GM19463 (cell line): ENCODE data around the gene NKRF.

Experiments used
- ATAC-seq: cut with Tn5 transposase; IDR thresholded peaks from one replicate; pipeline ENCODE4 v1.9.1; 2021; ENCODE audit warnings: mild to moderate bottlenecking, moderate library complexity; ENCODE audit not compliant: unreplicated experiment

Gene NKRF

DNA sequence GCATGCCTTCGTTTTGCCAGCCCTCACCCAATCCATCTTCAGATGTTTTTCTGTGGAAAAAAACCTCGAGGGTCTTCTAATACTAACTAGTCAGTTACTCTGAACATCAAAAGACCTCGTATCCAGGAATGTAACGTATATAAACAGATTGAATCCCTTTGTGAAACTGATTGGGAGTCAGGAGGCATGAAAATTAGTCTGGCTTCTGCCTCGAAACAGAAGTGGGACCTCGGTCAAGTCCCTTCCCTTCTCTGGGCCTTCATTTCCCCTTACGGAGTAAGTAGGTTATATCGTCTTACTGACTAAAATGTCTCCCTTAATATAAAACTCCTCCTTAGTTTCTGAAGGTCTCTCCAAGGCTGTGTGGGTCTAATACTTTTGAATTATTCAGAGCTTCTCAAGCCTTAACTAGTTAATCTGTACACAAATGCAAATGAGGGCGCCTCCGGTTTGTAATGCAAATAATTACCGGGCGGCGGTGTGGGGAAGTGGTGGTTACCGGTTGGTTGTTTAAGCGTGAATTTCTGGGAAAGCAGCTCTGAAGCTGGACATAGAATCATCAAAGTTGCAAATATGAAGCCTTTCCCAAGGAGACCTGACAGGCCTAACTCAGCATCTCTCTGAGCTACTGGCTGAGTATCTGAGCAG, 11.4 kb upstream of the NKRF start:
- ATAC-seq, result peak; percentile 73

DNA sequence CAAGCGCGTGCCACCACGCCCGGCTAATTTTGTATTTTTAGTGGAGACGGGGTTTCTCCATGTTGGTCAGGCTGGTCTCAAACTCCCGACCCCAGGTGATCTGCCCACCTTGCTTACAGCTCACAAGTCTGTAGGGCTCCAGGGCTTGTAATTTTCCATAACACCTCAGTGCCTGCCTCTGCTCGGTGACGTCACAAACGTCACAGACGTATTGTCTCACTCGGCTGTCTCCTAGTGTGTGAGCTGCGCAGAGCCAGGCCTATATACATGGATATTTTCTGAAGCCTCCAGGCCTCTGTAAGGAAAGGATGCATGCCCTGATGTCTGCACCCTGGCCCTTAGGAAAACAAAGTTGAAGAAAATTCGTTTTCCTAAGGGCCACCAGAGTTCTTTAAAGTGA, 8.6 kb upstream of the NKRF start:
- no peak for ATAC-seq

DNA sequence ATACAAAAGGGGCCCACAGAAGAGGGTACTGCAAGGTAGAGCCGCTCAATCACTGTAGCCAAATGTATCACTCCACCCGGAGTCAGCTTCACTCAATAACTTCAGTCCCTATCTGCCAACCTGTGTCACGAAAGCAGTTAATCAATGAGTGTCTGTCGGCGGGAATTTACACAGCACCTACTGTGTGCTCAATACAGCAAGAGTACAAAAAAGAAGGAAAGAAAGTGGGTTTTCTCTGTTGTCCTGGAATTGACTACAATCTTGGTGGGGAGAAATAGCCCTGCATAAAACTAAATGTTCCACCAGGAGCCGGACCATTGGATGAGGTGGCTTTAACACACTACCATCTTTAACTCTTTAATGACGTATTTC, 780 bp upstream of the NKRF start:
- no peak for ATAC-seq

DNA sequence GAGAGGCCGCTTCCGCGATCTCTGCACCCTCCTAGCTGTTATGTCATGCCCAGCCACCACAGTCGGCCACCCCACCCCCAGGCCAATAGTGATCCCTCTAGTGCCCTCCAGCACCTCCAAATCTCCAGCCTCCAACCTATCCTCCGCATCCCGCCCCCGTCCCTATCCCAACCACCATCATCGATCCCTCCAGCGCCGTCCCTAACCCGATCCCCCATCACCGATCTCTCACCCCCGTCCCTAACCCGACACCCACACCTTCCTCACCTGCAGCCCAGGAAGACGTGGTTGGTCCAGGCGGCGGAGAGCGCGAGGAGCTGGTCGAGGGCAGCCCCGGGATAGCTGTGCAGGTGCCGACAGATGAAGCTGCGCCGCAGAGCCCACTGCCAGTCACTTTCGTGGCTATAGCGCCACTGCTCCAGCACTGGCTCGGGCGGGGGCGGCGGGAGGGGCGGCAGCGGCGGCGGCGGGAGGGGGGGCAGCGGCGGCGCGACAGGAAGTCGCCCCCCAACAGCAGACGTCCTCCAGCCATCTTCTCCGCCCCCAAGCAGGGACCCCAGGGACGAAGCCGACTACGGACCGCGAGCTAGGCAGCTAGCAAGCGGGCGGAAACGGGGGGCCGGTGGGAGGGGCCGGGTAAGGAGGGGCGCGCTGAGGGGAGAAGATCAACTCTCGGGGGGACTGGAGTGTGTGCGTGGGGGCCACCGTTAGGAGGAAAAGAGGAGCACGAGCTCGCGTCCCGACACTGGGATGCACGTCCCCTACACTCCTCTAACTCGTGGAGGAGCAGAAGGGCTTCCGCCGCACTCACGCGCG, 552 bp downstream of the NKRF start:
- peak; percentile 23 for ATAC-seq

- ATAC-seq, result no peak
Measured at GRCh38 chrX:119604766-119605463, 1.3 kb downstream of the NKRF start.

DNA sequence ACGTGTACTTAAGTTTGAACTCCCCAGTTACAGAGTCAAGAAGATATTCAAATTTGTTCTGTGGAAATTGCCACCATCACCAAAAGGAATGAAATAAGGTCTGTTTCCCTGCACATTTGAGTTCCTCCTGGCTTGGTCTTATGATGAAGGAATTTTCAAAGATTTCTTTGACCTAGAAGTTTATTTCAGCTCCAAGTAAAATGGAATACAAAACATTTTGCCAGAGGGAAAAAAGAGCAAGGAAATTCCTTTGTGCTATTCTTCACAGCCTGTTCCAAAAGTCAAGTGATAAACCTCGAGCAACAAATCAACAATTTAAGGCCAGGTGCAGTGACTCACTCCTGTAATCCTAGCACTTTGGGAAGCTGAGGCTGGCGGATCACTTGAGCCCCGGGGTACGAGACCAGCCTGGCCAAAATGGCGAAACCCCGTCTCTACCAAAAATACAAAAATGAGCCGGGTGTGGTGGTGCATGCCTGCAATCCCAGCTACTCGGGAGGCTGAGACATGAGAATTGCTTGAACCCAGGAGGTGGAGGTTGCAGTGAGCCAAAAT, 3.4 kb downstream of the NKRF start:
- no peak for ATAC-seq

DNA sequence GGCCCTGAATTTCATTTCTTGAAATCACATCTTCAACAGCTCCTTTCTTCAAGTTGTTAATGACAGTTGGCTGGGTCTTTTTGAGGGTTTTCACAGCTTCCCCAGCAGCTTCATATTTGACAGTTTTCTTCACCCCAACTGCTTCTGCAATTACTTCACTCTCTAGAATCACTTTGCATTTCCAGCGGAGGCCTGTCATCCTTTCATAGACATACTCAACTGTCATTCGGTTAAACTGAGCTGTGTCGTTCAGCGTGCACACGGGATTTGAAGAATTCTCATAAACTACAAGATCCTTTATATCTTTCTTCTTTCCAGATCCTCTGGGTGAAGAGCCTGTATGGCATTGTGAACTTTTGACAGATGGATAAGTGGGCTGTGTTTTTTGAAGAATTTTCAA, 16.4 kb downstream of the NKRF start:
- no peak for ATAC-seq

DNA sequence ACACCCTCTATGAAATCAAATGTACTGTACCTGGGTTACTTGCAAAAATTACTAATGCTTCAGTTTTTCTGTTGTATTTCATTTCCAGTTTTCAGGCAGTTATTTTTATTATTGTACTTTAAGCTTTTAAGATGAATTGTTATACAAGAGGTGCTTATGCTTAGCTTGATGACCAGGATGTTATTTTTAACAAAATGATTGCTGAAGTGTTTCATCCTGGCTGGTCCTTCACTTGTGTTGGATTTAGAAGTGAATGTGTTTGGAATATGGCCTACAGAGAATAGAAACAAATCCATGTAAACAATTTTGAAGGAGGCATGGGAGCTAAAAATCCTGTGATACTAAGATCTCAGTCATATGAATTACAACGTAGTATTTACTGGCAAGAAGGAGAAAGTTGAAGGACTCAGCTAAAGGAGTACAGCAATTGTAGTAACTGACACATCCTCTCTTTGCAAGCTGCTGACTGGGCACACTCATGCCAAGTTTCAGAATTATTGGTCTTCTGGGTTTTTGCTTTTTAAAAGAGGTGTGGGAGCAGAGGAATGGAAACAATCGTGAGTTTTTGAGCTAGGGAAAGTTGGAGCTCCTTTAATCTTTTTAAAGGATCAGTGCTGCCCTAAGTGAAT, 22.7 kb downstream of the NKRF start:
- no peak for ATAC-seq

DNA sequence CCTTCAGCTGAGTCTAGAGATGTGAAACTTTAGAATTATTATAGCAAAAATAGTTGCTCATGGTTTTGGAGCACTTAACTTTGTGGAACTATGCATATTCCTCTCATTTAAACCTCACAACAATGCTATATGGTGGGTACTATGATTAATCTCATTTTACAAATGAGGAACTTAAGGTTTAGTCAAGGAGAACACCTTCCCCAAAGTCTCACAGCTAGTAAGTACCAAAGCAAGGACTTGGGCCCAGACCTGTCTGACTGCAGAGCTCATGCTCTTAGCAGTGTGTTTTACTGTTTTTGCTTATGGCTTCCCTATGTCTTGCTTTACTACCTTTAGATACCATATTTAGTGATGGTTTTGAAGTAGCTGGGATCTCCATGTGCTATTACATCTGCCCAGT, 26.8 kb downstream of the NKRF start:
- ATAC-seq, result no peak

DNA sequence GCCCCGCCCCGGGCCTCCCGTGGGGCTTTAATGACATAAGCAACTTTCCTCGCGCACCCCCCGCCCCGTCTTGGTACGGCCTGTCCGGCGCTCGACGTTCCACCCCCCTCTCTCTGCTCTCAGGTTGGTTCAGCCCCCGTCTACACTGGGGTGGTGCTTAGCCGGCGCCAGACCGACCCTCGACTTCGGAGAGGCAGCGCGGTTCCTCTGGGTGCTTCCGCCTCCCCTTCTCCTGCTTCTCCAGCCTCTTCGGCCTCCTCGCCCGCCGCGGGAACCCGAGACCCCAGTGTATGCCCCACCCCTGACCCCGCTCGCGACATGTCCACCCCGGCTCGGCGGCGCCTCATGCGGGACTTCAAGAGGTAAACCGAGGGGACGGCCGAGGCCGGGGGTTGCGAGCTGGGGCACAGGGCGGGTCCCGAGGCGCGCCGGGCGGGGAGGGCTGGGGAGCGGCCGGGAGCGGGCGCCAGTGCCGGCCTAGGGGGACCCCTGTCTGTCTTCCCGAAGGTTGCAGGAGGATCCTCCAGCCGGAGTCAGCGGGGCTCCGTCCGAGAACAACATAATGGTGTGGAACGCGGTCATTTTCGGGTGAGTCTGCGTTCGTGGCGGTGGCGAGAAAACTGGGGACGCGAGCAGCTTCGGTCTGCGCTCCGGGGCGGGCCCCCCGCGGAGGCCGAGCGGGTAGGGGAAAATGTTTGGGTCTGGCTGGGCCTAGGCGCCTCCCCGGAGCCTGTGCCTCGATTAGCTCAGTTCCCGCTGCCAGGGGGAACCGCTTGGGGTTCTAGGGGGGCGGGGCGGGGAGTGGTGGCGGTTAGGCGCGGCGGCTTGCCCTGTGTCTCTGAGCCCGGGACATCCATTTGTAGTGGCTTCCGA, 31.6 kb downstream of the NKRF start, which contains the start of gene UBE2A:
Gene UBE2A, plus strand, starts transcription at position 170 of the 873 bp plus-strand sequence. Its CDS starts 149 bp downstream, at position 319.
- ATAC-seq, result peak; percentile 81

GRCh38 chrX:119573840-119574393, 32.3 kb downstream of the NKRF start:
- ATAC-seq, result peak; percentile 4

- no peak for ATAC-seq
Measured at GRCh38 chrX:119573222-119573621, 33.0 kb downstream of the NKRF start.

- ATAC-seq, result no peak
Measured at GRCh38 chrX:119570351-119570835, 35.8 kb downstream of the NKRF start.

- peak; percentile 91 for ATAC-seq
Measured at GRCh38 chrX:119565107-119565663, 41.0 kb downstream of the NKRF start, which contains the start of gene STEEP1. Gene STEEP1 (minus strand): TSS chrX:119565409. CDS start chrX:119565355, 54 bp downstream.

DNA sequence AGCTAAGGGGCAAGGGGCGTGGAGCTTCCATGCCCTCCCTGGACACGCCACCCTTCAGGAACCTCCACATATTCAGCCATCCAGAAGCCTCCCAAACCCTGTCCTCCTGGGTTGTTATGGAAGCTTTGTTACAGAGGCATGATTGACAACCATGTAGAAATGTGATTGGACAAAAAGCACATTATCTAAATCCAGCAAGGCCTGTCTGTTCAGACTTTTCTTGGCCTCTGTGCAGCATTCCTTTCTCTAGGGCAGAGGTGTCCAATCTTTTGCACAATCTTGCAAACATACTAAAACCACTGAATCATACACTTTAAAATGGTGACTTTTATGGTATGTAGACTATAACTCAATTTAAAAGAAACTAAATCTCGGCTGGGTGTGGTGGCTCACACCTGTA, 53.7 kb downstream of the NKRF start:
- ATAC-seq, result no peak

DNA sequence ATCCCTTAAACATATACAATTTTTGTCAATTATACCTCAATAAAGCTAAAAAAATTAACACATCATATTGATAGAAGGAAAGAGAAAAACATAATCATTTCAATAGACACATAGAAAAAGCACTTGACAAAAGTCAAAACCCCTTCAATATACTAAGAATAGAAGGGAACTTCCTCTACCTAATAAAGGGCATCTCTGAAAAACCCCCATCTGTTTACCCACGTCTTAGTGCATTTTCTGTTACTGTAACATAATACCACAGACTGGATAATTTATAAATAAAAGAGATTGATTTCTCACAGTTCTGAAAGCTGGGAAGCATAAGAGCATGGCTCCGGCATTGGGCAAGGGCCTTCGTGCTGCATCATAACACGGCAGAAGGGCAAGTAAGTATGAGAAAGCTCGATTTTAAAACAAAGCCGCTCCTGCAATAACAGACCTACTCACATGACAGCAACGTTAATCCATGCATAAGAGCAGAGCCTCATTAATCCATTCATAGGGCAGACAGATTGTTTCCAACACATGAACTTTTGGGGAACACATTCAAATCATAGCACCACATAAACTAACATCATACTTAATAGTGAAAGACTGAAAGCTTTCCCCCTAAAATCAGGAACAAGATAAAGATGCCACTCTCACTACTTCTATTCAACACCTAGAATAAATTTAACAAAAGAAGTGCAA, 56.8 kb downstream of the NKRF start:
- peak; percentile 58 for ATAC-seq

- ATAC-seq, result no peak
Measured at GRCh38 chrX:119541188-119541587, 65.0 kb downstream of the NKRF start.

DNA sequence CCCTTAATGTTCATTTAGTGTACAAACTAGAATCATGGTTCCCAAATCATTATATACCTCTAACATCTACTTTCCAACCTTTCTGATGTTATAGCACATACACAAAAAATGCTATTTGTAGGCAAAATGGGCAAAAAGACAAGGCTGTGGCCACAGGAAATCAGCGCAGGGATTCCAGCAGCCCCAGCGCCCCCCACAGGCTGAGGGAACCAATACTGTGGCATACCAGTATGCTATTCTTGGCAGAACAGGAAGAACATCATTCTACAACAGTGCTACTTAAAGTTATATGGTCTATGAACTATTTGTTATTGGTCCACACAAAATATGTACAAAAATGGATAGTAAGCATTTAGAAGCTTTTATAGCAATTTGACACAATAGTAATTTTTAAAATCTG, 66.4 kb downstream of the NKRF start:
- no peak for ATAC-seq
